Measurements from ENCODE around the gene KRTAP2-2.

KRTAP2-2 gene

GRCh38 chr17:41020336-41020735 is 34.7 kb downstream of the KRTAP2-2 start:
- no peaks in the 10 kb centered on the region for H3K9me3 Mint-ChIP-seq
- H3K27ac Mint-ChIP-seq, result no peak overlapping the region
- no peak overlapping the region for H3K4me3 Mint-ChIP-seq
- no peaks in the 10 kb centered on the region for H3K36me3 Mint-ChIP-seq (ENCODE audit: low read depth)
- peaks cover 15% of the 10 kb centered on the region for H3K27me3 Mint-ChIP-seq (ENCODE audit: low read depth)
- no peak for DNase-seq (ENCODE audit: low spot score)
- H3K4me1 Mint-ChIP-seq (ENCODE audit: low read depth), result no peaks in the 10 kb centered on the region

- no peak overlapping the region for H3K27ac Mint-ChIP-seq
- H3K36me3 Mint-ChIP-seq (ENCODE audit: low read depth), result no peaks in the 10 kb centered on the region
- H3K4me3 Mint-ChIP-seq, result no peak overlapping the region
- H3K9me3 Mint-ChIP-seq, result no peaks in the 10 kb centered on the region
- H3K4me1 Mint-ChIP-seq (ENCODE audit: low read depth), result no peaks in the 10 kb centered on the region
- DNase-seq (ENCODE audit: low spot score), result no peak
- H3K27me3 Mint-ChIP-seq (ENCODE audit: low read depth), result peaks cover 13% of the 10 kb centered on the region
Observed at GRCh38 chr17:41019415-41019814, 35.6 kb downstream of the KRTAP2-2 start.

- DNase-seq (ENCODE audit: low spot score), result no peak
- Mint-ChIP-seq H3K4me3 (no peak overlapping the region), H3K27ac (no peak overlapping the region), H3K4me1 (ENCODE audit: low read depth) (no peaks in the 10 kb centered on the region), H3K36me3 (ENCODE audit: low read depth) (no peaks in the 10 kb centered on the region), H3K9me3 (no peaks in the 10 kb centered on the region), H3K27me3 (ENCODE audit: low read depth) (peaks cover 9% of the 10 kb centered on the region)
Observed at GRCh38 chr17:41018541-41018940, 36.5 kb downstream of the KRTAP2-2 start.

- Mint-ChIP-seq H3K36me3 (ENCODE audit: low read depth) (no peaks in the 10 kb centered on the region), H3K9me3 (no peaks in the 10 kb centered on the region), H3K27ac (no peak overlapping the region), H3K27me3 (ENCODE audit: low read depth) (peaks cover 2% of the 10 kb centered on the region), H3K4me3 (no peak overlapping the region), H3K4me1 (ENCODE audit: low read depth) (no peaks in the 10 kb centered on the region)
- DNase-seq (ENCODE audit: low spot score), result no peak
Observed at GRCh38 chr17:41016578-41017215, 38.3 kb downstream of the KRTAP2-2 start.

- Mint-ChIP-seq H3K9me3 (no peaks in the 10 kb centered on the region), H3K27ac (no peak overlapping the region), H3K4me3 (no peak overlapping the region), H3K36me3 (ENCODE audit: low read depth) (no peaks in the 10 kb centered on the region), H3K4me1 (ENCODE audit: low read depth) (no peaks in the 10 kb centered on the region), H3K27me3 (ENCODE audit: low read depth) (peaks cover 6% of the 10 kb centered on the region)
- no peak for DNase-seq (ENCODE audit: low spot score)
Observed at GRCh38 chr17:41015454-41015853, 39.6 kb downstream of the KRTAP2-2 start.

- H3K4me1 Mint-ChIP-seq (ENCODE audit: low read depth), result no peaks in the 10 kb centered on the region
- DNase-seq (ENCODE audit: low spot score), result no peak
- H3K27ac Mint-ChIP-seq, result no peak overlapping the region
- H3K36me3 Mint-ChIP-seq (ENCODE audit: low read depth), result no peaks in the 10 kb centered on the region
- H3K4me3 Mint-ChIP-seq, result no peak overlapping the region
- H3K9me3 Mint-ChIP-seq, result no peaks in the 10 kb centered on the region
- H3K27me3 Mint-ChIP-seq (ENCODE audit: low read depth), result peaks cover 11% of the 10 kb centered on the region
Observed at GRCh38 chr17:41013606-41014005, 41.4 kb downstream of the KRTAP2-2 start.

- no peak overlapping the region for H3K27ac Mint-ChIP-seq
- DNase-seq (ENCODE audit: low spot score), result no peak
- no peaks in the 10 kb centered on the region for H3K4me1 Mint-ChIP-seq (ENCODE audit: low read depth)
- H3K36me3 Mint-ChIP-seq (ENCODE audit: low read depth), result no peaks in the 10 kb centered on the region
- no peak overlapping the region for H3K4me3 Mint-ChIP-seq
- peaks cover 11% of the 10 kb centered on the region for H3K27me3 Mint-ChIP-seq (ENCODE audit: low read depth)
- no peaks in the 10 kb centered on the region for H3K9me3 Mint-ChIP-seq
Observed at GRCh38 chr17:41013181-41013580, 41.8 kb downstream of the KRTAP2-2 start.

- Mint-ChIP-seq H3K36me3 (ENCODE audit: low read depth) (no peaks in the 10 kb centered on the region), H3K4me3 (no peak overlapping the region), H3K9me3 (no peaks in the 10 kb centered on the region), H3K27me3 (ENCODE audit: low read depth) (peaks cover 11% of the 10 kb centered on the region), H3K27ac (no peak overlapping the region), H3K4me1 (ENCODE audit: low read depth) (no peaks in the 10 kb centered on the region)
- no peak for DNase-seq (ENCODE audit: low spot score)
Observed at GRCh38 chr17:41012326-41013120, 42.5 kb downstream of the KRTAP2-2 start.

GRCh38 chr17:41010441-41010840 is 44.6 kb downstream of the KRTAP2-2 start:
- DNase-seq (ENCODE audit: low spot score), result no peak
- H3K27me3 Mint-ChIP-seq (ENCODE audit: low read depth), result peaks cover 11% of the 10 kb centered on the region

GRCh38 chr17:41009936-41010335 is 45.1 kb downstream of the KRTAP2-2 start:
- H3K27me3 Mint-ChIP-seq (ENCODE audit: low read depth), result peaks cover 11% of the 10 kb centered on the region
- no peaks in the 10 kb centered on the region for H3K4me1 Mint-ChIP-seq (ENCODE audit: low read depth)
- H3K9me3 Mint-ChIP-seq, result no peaks in the 10 kb centered on the region
- H3K36me3 Mint-ChIP-seq (ENCODE audit: low read depth), result no peaks in the 10 kb centered on the region
- DNase-seq (ENCODE audit: low spot score), result no peak
- H3K4me3 Mint-ChIP-seq, result no peak overlapping the region
- no peak overlapping the region for H3K27ac Mint-ChIP-seq

More at GRCh38 chr17:41010441-41010840, 44.6 kb downstream of the KRTAP2-2 start:
- Mint-ChIP-seq H3K4me1 (ENCODE audit: low read depth) (no peaks in the 10 kb centered on the region), H3K36me3 (ENCODE audit: low read depth) (no peaks in the 10 kb centered on the region), H3K4me3 (no peak overlapping the region), H3K27ac (no peak overlapping the region), H3K9me3 (no peaks in the 10 kb centered on the region)

GRCh38 chr17:41009301-41009760 is 45.7 kb downstream of the KRTAP2-2 start:
- no peak overlapping the region for H3K27ac Mint-ChIP-seq
- DNase-seq (ENCODE audit: low spot score), result no peak
- H3K36me3 Mint-ChIP-seq (ENCODE audit: low read depth), result no peaks in the 10 kb centered on the region
- H3K9me3 Mint-ChIP-seq, result no peaks in the 10 kb centered on the region
- H3K4me1 Mint-ChIP-seq (ENCODE audit: low read depth), result no peaks in the 10 kb centered on the region
- no peak overlapping the region for H3K4me3 Mint-ChIP-seq
- H3K27me3 Mint-ChIP-seq (ENCODE audit: low read depth), result peaks cover 11% of the 10 kb centered on the region

GRCh38 chr17:41008811-41009210 is 46.2 kb downstream of the KRTAP2-2 start, which contains the start of gene KRTAP3-1:
Gene KRTAP3-1, minus strand, starts transcription at chr17:41009128. Its CDS starts 54 bp downstream, at chr17:41009074.
- no peak within 1 kb of the TSS for H3K4me3 Mint-ChIP-seq
- H3K9me3 Mint-ChIP-seq, result no peaks in the 10 kb centered on the region
- no peaks in the 10 kb centered on the region for H3K4me1 Mint-ChIP-seq (ENCODE audit: low read depth)
- no peaks in the 10 kb centered on the region for H3K36me3 Mint-ChIP-seq (ENCODE audit: low read depth)
- H3K27me3 Mint-ChIP-seq (ENCODE audit: low read depth), result peaks cover 11% of the 10 kb centered on the region
- no peak for DNase-seq (ENCODE audit: low spot score)
- H3K27ac Mint-ChIP-seq, result no peak within 1 kb of the TSS
